ENCODE results near the gene CERS6.

DNA sequence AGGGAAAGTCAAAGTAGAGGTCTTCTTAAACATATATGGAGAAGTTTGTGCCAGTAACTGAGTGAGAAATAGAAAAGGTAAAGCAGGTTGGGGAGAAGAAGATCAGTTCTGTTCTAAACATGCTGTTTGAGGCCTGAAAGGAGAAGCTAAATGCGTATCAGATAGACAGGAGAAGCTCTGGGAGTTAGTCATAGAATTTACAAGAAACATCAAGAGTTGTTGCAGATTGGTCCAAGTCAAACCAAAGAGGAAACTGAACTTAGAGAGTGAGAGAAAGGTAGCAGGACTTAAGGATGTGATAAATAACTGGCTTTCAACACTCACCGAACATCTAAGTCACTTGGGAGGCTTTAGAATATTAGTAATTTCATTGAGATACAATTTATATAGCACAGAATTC is 29.2 kb upstream of the CERS6 start:
- TF ChIP-seq, protein P1, sequence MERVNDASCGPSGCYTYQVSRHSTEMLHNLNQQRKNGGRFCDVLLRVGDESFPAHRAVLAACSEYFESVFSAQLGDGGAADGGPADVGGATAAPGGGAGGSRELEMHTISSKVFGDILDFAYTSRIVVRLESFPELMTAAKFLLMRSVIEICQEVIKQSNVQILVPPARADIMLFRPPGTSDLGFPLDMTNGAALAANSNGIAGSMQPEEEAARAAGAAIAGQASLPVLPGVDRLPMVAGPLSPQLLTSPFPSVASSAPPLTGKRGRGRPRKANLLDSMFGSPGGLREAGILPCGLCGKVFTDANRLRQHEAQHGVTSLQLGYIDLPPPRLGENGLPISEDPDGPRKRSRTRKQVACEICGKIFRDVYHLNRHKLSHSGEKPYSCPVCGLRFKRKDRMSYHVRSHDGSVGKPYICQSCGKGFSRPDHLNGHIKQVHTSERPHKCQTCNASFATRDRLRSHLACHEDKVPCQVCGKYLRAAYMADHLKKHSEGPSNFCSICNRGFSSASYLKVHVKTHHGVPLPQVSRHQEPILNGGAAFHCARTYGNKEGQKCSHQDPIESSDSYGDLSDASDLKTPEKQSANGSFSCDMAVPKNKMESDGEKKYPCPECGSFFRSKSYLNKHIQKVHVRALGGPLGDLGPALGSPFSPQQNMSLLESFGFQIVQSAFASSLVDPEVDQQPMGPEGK (CRISPR knock-in tag; IDR thresholded peaks at IDR 0.05; ENCODE audit: borderline replicate concordance): no peak
- TF ChIP-seq TCF4 (CRISPR knock-in tag; IDR thresholded peaks at IDR 0.05; ENCODE audit: borderline replicate concordance) (no peak), ARNTL (CRISPR knock-in tag; IDR thresholded peaks at IDR 0.05; ENCODE audit: borderline replicate concordance, low read depth) (no peak), ZFP30 (CRISPR knock-in tag; IDR thresholded peaks at IDR 0.05) (no peak), ISL1 (CRISPR knock-in tag; IDR thresholded peaks at IDR 0.05) (no peak), ZFP3 (CRISPR knock-in tag; IDR thresholded peaks at IDR 0.05) (no peak), TOX (CRISPR knock-in tag; IDR thresholded peaks at IDR 0.05; ENCODE audit: borderline replicate concordance) (no peak), OSR1 (CRISPR knock-in tag; IDR thresholded peaks at IDR 0.05) (no peak), RARB (CRISPR knock-in tag; IDR thresholded peaks at IDR 0.05) (no peak), ZNF565 (CRISPR knock-in tag; conservative IDR thresholded peaks at IDR 0.05; ENCODE audit: low read depth) (no peak), GLIS3 (CRISPR knock-in tag; IDR thresholded peaks at IDR 0.05) (no peak), ZNF8 (CRISPR knock-in tag; IDR thresholded peaks at IDR 0.05) (no peak)
- TF ChIP-seq, protein P2, sequence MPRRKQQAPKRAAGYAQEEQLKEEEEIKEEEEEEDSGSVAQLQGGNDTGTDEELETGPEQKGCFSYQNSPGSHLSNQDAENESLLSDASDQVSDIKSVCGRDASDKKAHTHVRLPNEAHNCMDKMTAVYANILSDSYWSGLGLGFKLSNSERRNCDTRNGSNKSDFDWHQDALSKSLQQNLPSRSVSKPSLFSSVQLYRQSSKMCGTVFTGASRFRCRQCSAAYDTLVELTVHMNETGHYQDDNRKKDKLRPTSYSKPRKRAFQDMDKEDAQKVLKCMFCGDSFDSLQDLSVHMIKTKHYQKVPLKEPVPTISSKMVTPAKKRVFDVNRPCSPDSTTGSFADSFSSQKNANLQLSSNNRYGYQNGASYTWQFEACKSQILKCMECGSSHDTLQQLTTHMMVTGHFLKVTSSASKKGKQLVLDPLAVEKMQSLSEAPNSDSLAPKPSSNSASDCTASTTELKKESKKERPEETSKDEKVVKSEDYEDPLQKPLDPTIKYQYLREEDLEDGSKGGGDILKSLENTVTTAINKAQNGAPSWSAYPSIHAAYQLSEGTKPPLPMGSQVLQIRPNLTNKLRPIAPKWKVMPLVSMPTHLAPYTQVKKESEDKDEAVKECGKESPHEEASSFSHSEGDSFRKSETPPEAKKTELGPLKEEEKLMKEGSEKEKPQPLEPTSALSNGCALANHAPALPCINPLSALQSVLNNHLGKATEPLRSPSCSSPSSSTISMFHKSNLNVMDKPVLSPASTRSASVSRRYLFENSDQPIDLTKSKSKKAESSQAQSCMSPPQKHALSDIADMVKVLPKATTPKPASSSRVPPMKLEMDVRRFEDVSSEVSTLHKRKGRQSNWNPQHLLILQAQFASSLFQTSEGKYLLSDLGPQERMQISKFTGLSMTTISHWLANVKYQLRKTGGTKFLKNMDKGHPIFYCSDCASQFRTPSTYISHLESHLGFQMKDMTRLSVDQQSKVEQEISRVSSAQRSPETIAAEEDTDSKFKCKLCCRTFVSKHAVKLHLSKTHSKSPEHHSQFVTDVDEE (CRISPR knock-in tag; IDR thresholded peaks at IDR 0.05): no peak
- TF ChIP-seq, protein P3, sequence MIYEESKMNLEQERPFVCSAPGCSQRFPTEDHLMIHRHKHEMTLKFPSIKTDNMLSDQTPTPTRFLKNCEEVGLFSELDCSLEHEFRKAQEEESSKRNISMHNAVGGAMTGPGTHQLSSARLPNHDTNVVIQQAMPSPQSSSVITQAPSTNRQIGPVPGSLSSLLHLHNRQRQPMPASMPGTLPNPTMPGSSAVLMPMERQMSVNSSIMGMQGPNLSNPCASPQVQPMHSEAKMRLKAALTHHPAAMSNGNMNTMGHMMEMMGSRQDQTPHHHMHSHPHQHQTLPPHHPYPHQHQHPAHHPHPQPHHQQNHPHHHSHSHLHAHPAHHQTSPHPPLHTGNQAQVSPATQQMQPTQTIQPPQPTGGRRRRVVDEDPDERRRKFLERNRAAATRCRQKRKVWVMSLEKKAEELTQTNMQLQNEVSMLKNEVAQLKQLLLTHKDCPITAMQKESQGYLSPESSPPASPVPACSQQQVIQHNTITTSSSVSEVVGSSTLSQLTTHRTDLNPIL (CRISPR knock-in tag; IDR thresholded peaks at IDR 0.05; ENCODE audit: low read depth): no peak
